ENCODE measurements around the gene CD19. TPM values are rescaled to one million over a fixed set of nuclear protein-coding genes. Genes with fewer than 3 reads are reported as not detected.

The CD19 gene
- polyA plus RNA-seq, 1 donor (not counting 4 experiments of a cell fraction or from before 2014, with no cell fraction given) = not detected

DNA sequence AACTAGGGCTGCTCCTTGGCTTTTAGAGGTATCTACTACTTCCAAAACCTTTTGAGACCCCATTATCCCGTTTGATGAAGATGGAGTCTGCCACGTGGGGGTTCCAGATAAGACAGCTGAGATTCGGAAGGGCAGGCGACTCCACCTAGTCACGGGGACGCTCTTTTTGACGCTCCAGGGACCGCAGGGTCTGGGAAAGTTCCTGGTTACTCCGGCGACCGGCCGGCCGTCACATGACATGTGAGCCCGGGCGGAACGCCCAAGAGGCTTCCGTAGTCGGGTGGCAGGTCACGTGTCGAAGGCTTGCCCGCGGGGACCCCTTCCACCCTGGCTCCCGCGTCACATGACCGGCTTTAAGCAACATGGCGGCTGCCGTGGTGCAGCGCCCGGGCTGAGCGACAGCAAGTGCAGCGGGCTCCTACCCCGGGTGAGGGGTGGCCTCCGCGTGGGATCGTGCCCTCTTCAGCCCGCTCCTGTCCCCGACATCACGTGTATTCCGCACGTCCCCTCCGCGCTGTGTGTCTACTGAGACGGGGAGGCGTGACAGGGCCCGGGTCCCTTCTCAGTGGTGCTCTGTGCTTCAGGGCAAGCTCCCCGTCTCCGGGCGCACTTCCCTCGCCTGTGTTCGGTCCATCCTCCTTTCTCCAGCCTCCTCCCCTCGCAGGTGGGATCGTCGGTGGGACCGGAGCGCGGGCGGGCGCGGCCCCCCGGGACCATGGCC lies 42.8 kb downstream of the CD19 start, which contains the start of gene SPNS1:
Gene SPNS1 (plus strand): TSS at position 342 of the 721 bp plus-strand sequence. CDS start 374 bp downstream, at position 716.
- H3K9me1 ChIP-seq (ENCODE audit: control insufficient read depth, extremely low read depth, insufficient read depth, low read length) = no peaks in the 10 kb centered on the region
- TF ChIP-seq EZH2 (IDR thresholded peaks at IDR 0.05; ENCODE audit: low read length) (no peak), CTCF (optimal IDR thresholded peaks at IDR 0.05 in 1 of 3, IDR thresholded peaks at IDR 0.05 in 1 of 3, conservative IDR thresholded peaks at IDR 0.05 in 1 of 3; ENCODE audit: extremely low read depth in 1 of 3, insufficient read depth in 2 of 3, low read length in 3 of 3) (no peak)

DNA sequence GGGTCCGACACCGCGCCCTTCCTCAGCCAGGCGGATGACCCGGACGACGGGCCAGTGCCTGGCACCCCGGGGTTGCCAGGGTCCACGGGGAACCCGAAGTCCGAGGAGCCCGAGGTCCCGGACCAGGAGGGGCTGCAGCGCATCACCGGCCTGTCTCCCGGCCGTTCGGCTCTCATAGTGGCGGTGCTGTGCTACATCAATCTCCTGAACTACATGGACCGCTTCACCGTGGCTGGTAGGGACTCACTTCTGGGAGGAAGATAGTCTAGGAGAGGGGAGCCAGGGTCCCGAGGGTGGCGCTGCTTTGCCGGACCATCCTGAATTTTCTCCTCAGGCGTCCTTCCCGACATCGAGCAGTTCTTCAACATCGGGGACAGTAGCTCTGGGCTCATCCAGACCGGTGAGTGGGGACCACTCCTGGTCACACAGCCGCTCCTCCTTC lies 43.4 kb downstream of the CD19 start:
- Histone ChIP-seq H3K27ac (ENCODE audit: control insufficient read depth, insufficient read depth, low read length) (peak overlapping the region; percentile 89), H4K20me1 (ENCODE audit: control insufficient read depth, extremely low read depth, insufficient read depth, low read length) (no peaks in the 10 kb centered on the region), H2AFZ (ENCODE audit: control insufficient read depth, low read length) (peak overlapping the region; percentile 98), H3K9me1 (ENCODE audit: control insufficient read depth, extremely low read depth, insufficient read depth, low read length) (no peaks in the 10 kb centered on the region), H3K4me2 (ENCODE audit: control insufficient read depth, extremely low read depth, insufficient read depth, low read depth, low read length) (peak overlapping the region; percentile 94), H3K36me3 (ENCODE audit: control insufficient read depth in 2 of 2, extremely low read depth in 1 of 2, insufficient read depth in 2 of 2, low read length in 2 of 2) (peaks cover 9 to 15% of the 10 kb centered on the region in 2 experiments), H3K79me2 (ENCODE audit: control insufficient read depth, insufficient read depth, low read length) (peaks cover 20% of the 10 kb centered on the region), H3K27me3 (ENCODE audit: control insufficient read depth, extremely low read depth, insufficient read depth, low read length) (no peaks in the 10 kb centered on the region), H3K9me3 (ENCODE audit: control insufficient read depth, low read depth, low read length) (no peaks in the 10 kb centered on the region), H3K4me3 (ENCODE audit: control insufficient read depth in 2 of 3, extremely low read depth in 1 of 3, insufficient read depth in 2 of 3, low read depth in 1 of 3, low read length in 3 of 3) (peak overlapping the region; percentile 79 to 85 (median 84)), H3K4me1 (ENCODE audit: control insufficient read depth, extremely low read depth, insufficient read depth, low read length) (peaks cover 8% of the 10 kb centered on the region), H3K9ac (ENCODE audit: control insufficient read depth, extremely low read depth, insufficient read depth, low read length) (peak overlapping the region; percentile 88)
- TF ChIP-seq CTCF (optimal IDR thresholded peaks at IDR 0.05 in 1 of 3, IDR thresholded peaks at IDR 0.05 in 1 of 3, conservative IDR thresholded peaks at IDR 0.05 in 1 of 3; ENCODE audit: extremely low read depth in 1 of 3, insufficient read depth in 2 of 3, low read length in 3 of 3) = no peak
- TF ChIP-seq EZH2 (IDR thresholded peaks at IDR 0.05; ENCODE audit: low read length) = no peak
- no peak for FAIRE-seq
- DNase-seq (ENCODE audit: low read depth, low spot score) = no peak
- dilution Hi-C loops (cut with MboI; ENCODE audit: extremely low pct_ligation_motif_present, low sequenced_read_pairs) = no loop called here

More for the DNA sequence above, 42.8 kb downstream of the CD19 start, which contains the start of gene SPNS1:
- Histone ChIP-seq H3K36me3 (ENCODE audit: control insufficient read depth in 2 of 2, extremely low read depth in 1 of 2, insufficient read depth in 2 of 2, low read length in 2 of 2) (peaks cover 9 to 15% of the 10 kb centered on the region in 2 experiments), H3K27me3 (ENCODE audit: control insufficient read depth, extremely low read depth, insufficient read depth, low read length) (no peaks in the 10 kb centered on the region), H3K4me3 (ENCODE audit: control insufficient read depth in 2 of 3, extremely low read depth in 1 of 3, insufficient read depth in 2 of 3, low read depth in 1 of 3, low read length in 3 of 3) (peak within 1 kb of the TSS; percentile 79 to 85 (median 84)), H2AFZ (ENCODE audit: control insufficient read depth, low read length) (peak within 1 kb of the TSS; percentile 98), H3K27ac (ENCODE audit: control insufficient read depth, insufficient read depth, low read length) (peak within 1 kb of the TSS; percentile 89), H3K79me2 (ENCODE audit: control insufficient read depth, insufficient read depth, low read length) (peaks cover 20% of the 10 kb centered on the region), H3K9me3 (ENCODE audit: control insufficient read depth, low read depth, low read length) (no peaks in the 10 kb centered on the region), H4K20me1 (ENCODE audit: control insufficient read depth, extremely low read depth, insufficient read depth, low read length) (no peaks in the 10 kb centered on the region), H3K4me2 (ENCODE audit: control insufficient read depth, extremely low read depth, insufficient read depth, low read depth, low read length) (peak within 1 kb of the TSS; percentile 94), H3K9ac (ENCODE audit: control insufficient read depth, extremely low read depth, insufficient read depth, low read length) (peak within 1 kb of the TSS; percentile 88), H3K4me1 (ENCODE audit: control insufficient read depth, extremely low read depth, insufficient read depth, low read length) (peaks cover 8% of the 10 kb centered on the region)
- DNase-seq (ENCODE audit: low read depth, low spot score) (peak; percentile 75), FAIRE-seq (no peak)
- dilution Hi-C loops (cut with MboI; ENCODE audit: extremely low pct_ligation_motif_present, low sequenced_read_pairs) = no loop called here
